ENCODE measurements around the gene BNIP5.

GRCh38 chr6:36306375-36306774 lies 30.3 kb downstream of the BNIP5 start:
- no peak for TF ChIP-seq CTCF (tag by site-specific recombination; IDR thresholded peaks at IDR 0.05)
- no peak for TF ChIP-seq ZNF518A (tag by site-specific recombination; conservative IDR thresholded peaks at IDR 0.05; ENCODE audit: low read depth)
